GM19452 (cell line): Measurements from ENCODE around the gene GRB2.
A peak's percentile ranks its signal among the peaks of the same experiment; 100 is the strongest.
"Not testable (repeated sequence)": the region's sequence is repeated elsewhere in the genome, so short reads cannot be mapped to it uniquely, and the experiment has no call there.

Source experiments
- ATAC-seq: cut with Tn5 transposase; IDR thresholded peaks from one replicate; pipeline ENCODE4 v1.9.1; 2021; ENCODE audit not compliant: unreplicated experiment

GRB2 gene

DNA sequence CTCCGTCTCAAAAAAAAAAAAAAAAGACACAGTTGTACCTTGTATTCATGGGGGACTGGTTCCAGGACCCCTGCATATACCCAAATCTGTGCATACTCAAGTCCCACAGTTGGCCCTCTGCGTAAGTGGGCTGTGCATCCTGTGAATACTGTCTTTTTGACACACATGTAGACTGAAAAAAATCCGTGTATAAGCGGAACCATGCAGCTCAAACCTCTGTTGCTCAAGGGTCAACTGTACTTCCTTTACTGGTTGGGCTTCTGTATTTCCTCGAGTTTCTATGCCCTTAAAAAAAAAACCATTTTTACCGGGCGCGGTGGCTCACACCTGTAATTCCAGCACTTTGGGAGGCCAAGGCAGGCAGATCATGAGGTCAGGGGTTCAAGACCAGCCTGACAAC lies 52.3 kb downstream of the GRB2 start:
- no peak for ATAC-seq

- no peak for ATAC-seq
Measured at GRCh38 chr17:75352079-75352569, 53.4 kb downstream of the GRB2 start.

GRCh38 chr17:75350706-75351105 lies 54.8 kb downstream of the GRB2 start:
- ATAC-seq, result no peak

- no peak for ATAC-seq
Measured at GRCh38 chr17:75350029-75350428, 55.4 kb downstream of the GRB2 start.

- ATAC-seq, result no peak
Measured at GRCh38 chr17:75349589-75349988, 55.9 kb downstream of the GRB2 start.

GRCh38 chr17:75348386-75349012 lies 57.0 kb downstream of the GRB2 start:
- no peak for ATAC-seq

DNA sequence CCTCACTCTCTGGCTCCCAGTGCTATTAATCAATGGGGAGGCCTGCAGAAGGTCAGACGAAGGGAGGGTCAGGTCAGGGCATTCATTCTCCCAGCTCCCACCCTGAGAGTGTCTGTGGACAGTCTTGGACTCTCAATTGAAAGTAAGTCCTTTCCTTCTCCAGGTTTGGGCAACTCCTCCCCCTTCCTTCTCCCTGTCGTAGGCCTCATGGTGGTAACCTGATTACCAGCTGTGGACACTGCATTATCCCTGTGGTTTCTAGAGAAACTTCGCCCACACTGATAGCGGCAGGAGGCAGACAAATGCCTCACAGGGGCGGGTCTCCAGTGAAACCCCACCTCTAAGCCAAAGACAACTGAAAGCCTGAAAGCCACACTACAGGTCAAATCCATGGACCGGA lies 58.6 kb downstream of the GRB2 start:
- ATAC-seq, result no peak

DNA sequence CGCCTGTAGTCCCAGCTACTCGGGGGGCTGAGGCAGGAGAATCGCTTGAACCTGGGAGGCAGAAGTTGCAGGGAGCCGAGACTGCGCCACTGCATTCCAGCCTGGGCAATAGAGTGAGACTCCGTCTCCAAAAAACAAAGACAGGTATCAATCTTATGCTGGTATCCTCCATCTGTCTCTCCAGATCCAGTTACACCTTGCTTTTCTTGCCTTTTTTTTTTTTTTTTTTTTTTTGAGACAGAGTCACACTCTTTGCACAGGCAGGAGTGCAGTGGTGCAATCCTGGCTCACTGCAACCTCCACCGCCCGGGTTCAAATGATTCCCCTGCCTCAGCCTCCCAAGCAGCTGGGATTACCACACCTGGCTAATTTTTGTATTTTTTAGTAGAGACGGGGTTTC lies 59.1 kb downstream of the GRB2 start:
- ATAC-seq, result not testable (repeated sequence)

GRCh38 chr17:75345514-75346167 lies 59.8 kb downstream of the GRB2 start:
- peak; percentile 56 for ATAC-seq

- ATAC-seq, result no peak
Measured at GRCh38 chr17:75344666-75345065, 60.8 kb downstream of the GRB2 start.

- ATAC-seq, result no peak
Measured at GRCh38 chr17:75342996-75343395, 62.5 kb downstream of the GRB2 start.

- ATAC-seq, result no peak
Measured at GRCh38 chr17:75341784-75342486, 63.5 kb downstream of the GRB2 start.

DNA sequence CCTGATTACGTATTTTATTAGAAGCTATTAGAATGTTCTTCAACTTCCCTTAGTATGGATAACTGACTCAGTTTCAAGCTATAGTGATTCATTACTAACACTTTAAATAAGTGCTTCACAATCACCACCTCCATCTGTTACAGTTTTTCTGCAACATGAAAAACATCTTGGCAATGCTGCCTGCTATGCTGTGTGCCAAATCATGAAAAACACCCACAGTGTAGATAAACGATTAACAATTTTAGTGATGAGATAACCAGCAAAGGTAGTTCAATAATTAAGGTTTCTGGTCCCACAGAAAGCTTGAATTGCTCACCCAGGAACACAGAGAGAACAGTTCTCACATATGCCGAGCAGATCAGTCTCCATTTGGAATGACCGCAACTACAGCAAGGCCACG lies 64.8 kb downstream of the GRB2 start:
- no peak for ATAC-seq

DNA sequence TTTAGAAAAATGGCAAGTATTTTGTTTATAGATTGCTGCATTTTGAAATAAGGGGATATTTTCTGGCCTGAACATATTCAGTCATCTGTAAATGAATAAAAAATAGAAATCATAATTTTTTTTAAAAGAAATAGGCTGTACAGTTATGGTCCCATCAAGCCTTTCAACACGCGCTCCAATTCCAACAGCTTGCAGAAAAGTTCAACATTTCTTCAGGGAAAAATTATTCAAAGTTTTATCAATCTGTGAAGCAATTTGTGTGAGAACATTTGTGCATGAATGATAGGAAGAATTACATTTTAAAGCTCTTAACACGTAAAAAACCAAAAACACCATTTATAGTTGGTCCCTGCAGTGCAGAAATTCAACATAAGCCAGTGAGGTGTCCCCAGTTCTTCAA lies 65.5 kb downstream of the GRB2 start:
- ATAC-seq, result no peak

GRCh38 chr17:75338335-75338734 lies 67.1 kb downstream of the GRB2 start:
- no peak for ATAC-seq

DNA sequence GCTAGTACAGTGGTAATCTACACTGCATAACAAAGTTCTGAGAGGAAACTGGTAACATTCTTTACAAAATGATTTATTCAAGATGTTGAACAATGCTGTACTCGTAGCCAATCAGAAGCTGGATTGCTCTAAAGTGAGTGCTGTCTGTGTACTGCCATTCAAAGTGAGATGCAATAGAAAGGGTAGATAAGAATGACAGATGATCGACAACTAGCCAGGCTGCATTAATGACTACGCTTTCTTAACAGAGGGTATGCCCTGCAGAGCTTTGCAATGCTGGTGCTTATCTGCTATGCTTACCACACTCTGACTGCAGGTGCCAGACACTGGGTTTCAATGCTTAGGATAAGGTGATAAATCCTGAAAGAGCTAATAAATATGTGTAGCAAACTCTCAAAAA lies 70.2 kb downstream of the GRB2 start:
- ATAC-seq, result no peak

GRCh38 chr17:75334723-75335122 lies 70.8 kb downstream of the GRB2 start:
- ATAC-seq, result no peak

DNA sequence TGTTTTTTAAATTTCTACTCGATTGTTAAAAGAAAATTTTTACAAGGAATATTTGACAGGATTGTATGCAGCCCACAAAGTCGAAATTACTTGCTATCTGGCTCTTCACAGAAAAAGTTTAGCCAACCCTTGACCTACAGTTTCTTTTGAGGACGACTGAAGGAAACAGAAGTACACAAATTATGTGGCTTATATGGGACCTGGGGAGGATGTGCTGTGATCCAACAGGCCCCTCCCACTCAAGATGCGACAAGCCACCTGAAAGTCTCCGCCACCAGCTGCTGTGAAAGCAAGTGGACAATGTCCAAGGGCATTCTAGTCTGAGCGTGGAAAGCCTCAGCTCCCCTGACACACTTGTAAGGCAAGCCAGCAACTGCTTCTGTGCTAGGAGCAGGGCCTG lies 73.8 kb downstream of the GRB2 start:
- no peak for ATAC-seq

- no peak for ATAC-seq
Measured at GRCh38 chr17:75327757-75328156, 77.7 kb downstream of the GRB2 start.

- ATAC-seq, result no peak
Measured at GRCh38 chr17:75326226-75326848, 79.1 kb downstream of the GRB2 start.

GRCh38 chr17:75325827-75326225 lies 79.7 kb downstream of the GRB2 start:
- no peak for ATAC-seq

DNA sequence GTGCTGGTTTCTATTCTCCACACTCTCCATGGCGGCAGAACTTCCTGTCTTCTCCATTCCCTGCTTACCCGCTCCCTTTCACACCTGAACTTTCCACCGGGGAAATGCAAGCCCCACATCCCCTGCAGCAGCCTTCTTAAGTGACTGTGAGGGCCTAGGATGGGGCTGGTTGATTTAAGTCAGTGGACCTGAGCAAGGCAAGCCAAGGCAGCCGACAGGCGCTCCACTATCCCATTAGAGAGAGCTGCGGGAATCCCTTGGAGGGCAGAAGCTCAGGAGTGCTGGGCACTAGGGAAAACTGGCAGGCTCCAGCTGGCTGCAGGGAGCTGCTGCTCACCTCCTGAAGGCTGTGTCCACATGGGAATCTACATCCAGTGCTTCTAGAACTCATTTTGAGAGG lies 80.1 kb downstream of the GRB2 start:
- ATAC-seq, result no peak
